Nephron (organoid): ENCODE results near the gene ZNF474.
A peak's percentile ranks its signal among the peaks of the same experiment; 100 is the strongest.

Experiments used
- H3K27ac Mint-ChIP-seq, 3 experiments: 2 replicates each; pipeline ENCODE4 v1.8.0; 2020; ENCODE audit warnings: mixed read lengths in 3 of 3, mild to moderate bottlenecking in 2 of 3, moderate library complexity in 1 of 3
- H3K27me3 Mint-ChIP-seq: 2 replicates; pipeline ENCODE4 v1.8.0; 2021; ENCODE audit warnings: low read depth, mild to moderate bottlenecking, moderate library complexity, mixed read lengths
- H3K36me3 Mint-ChIP-seq: 2 replicates; pipeline ENCODE4 v1.8.0; 2020; ENCODE audit warnings: low read depth, mixed read lengths
- H3K4me1 Mint-ChIP-seq: 2 replicates; pipeline ENCODE4 v1.8.0; 2020; ENCODE audit warnings: mixed read lengths
- H3K4me3 Mint-ChIP-seq, 3 experiments: 2 replicates each; pipeline ENCODE4 v1.8.0; 2020; ENCODE audit warnings: mild to moderate bottlenecking in 3 of 3, mixed read lengths in 3 of 3, moderate library complexity in 2 of 3
- H3K9me3 Mint-ChIP-seq: 2 replicates; pipeline ENCODE4 v1.8.0; 2020; ENCODE audit warnings: mixed read lengths
- TF ChIP-seq, protein P1 (sequence below), 3 experiments: fragments of 200-600 bp; sonication (generic); IDR thresholded peaks; one replicate each; pipeline ENCODE4 v1.5.0; 2021; ENCODE audit warnings: antibody characterized with exemption in 3 of 3; ENCODE audit not compliant: unreplicated experiment in 3 of 3

The ZNF474 gene

DNA sequence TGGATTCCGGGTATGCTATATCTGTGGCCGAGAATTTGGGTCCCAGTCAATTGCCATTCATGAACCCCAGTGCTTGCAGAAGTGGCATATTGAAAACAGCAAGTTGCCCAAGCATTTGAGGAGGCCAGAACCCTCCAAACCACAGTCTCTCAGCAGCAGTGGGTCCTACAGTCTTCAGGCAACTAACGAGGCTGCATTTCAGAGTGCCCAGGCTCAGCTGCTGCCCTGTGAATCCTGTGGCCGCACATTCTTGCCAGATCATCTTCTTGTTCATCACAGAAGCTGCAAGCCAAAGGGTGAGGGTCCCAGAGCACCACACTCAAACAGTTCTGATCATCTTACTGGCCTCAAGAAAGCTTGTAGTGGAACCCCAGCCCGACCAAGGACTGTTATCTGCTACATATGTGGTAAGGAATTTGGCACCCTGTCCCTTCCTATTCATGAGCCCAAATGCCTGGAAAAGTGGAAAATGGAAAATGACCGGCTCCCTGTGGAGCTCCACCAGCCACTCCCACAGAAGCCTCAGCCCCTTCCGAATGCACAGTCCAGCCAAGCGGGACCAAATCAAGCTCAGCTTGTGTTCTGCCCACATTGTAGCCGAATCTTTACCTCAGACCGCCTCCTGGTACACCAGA is 23.0 kb downstream of the ZNF474 start:
- Mint-ChIP-seq H3K4me3 (no peak overlapping the region), H3K9me3 (no peaks in the 10 kb centered on the region), H3K36me3 (no peaks in the 10 kb centered on the region), H3K4me1 (peaks cover 37% of the 10 kb centered on the region), H3K27ac (peak overlapping the region in 1 of 3 experiments; percentile 79), H3K27me3 (no peaks in the 10 kb centered on the region)
- TF ChIP-seq, protein P1, sequence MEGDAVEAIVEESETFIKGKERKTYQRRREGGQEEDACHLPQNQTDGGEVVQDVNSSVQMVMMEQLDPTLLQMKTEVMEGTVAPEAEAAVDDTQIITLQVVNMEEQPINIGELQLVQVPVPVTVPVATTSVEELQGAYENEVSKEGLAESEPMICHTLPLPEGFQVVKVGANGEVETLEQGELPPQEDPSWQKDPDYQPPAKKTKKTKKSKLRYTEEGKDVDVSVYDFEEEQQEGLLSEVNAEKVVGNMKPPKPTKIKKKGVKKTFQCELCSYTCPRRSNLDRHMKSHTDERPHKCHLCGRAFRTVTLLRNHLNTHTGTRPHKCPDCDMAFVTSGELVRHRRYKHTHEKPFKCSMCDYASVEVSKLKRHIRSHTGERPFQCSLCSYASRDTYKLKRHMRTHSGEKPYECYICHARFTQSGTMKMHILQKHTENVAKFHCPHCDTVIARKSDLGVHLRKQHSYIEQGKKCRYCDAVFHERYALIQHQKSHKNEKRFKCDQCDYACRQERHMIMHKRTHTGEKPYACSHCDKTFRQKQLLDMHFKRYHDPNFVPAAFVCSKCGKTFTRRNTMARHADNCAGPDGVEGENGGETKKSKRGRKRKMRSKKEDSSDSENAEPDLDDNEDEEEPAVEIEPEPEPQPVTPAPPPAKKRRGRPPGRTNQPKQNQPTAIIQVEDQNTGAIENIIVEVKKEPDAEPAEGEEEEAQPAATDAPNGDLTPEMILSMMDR (IDR thresholded peaks at IDR 0.05; ENCODE audit: unreplicated experiment in 3 of 3) = no peak

DNA sequence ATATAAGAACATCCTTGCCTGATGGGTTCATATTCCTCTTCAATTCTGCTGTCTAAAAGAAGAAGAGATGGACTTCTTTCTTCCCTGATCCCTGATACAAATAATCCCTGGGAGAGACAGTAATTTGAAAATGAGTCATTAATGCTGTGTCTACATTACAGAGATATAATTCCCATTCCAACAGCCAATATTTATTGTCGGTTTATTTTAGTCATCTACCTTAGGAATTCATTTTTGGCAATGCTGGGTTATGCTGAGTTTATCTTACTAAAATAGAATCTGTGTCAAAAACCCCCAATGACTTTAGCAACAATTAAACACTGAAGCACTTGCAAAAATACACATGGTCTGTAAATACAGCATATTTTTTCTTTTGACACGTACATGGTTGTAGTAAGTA is 23.9 kb downstream of the ZNF474 start:
- no peaks in the 10 kb centered on the region for H3K9me3 Mint-ChIP-seq
- peak overlapping the region in 2 of 3 experiments; percentile 35 to 79 for H3K27ac Mint-ChIP-seq
- H3K36me3 Mint-ChIP-seq = no peaks in the 10 kb centered on the region
- H3K4me3 Mint-ChIP-seq = no peak overlapping the region
- H3K4me1 Mint-ChIP-seq = peaks cover 33% of the 10 kb centered on the region
- TF ChIP-seq, protein P1 (IDR thresholded peaks at IDR 0.05; ENCODE audit: unreplicated experiment in 3 of 3) = no peak
- no peaks in the 10 kb centered on the region for H3K27me3 Mint-ChIP-seq

DNA sequence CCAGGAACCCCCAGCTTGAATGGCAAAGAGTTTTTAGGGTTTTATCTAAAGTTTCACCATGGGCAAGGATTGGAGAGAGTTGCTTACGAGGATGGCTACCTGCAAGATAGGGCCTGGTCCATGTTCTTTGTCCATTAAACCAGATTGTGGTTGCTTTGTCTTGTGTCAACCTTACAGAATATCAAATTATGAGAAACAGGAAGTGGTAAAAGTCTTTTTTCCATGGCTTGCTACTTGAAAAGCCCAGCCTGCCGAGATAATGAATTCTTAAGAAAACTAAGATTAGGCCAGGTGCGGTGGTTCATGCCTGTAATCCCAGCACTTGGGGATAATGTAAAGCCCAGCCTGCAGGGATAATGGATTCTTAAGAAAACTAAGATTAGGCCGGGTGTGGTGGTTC is 24.4 kb downstream of the ZNF474 start:
- Mint-ChIP-seq H3K4me1 (peaks cover 32% of the 10 kb centered on the region), H3K9me3 (no peaks in the 10 kb centered on the region), H3K36me3 (no peaks in the 10 kb centered on the region), H3K4me3 (no peak overlapping the region), H3K27me3 (no peaks in the 10 kb centered on the region), H3K27ac (peak overlapping the region in 1 of 3 experiments; percentile 79)
- TF ChIP-seq, protein P1 (IDR thresholded peaks at IDR 0.05; ENCODE audit: unreplicated experiment in 3 of 3) = no peak

DNA sequence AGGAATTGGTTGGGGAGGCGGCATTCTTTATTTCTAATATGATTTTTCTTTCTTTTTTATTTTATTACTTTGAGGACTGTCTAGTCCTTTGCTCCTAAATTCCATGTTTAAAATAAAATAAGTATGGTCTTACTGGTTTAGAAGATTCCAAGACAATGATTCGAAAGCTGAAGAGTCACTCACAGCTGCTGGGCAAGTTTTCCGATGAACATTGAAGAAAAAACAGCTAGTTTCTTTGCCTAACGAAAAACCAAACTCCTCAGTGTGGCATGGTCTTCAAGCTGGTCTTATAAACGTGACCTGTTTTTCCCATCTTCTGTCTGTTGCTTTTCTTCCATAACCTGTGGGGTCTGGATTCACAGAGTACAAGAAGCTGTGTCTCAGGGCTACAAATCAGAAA is 25.1 kb downstream of the ZNF474 start:
- H3K27ac Mint-ChIP-seq = peak overlapping the region in 1 of 3 experiments; percentile 38
- H3K4me3 Mint-ChIP-seq = no peak overlapping the region
- TF ChIP-seq, protein P1 (IDR thresholded peaks at IDR 0.05; ENCODE audit: unreplicated experiment in 3 of 3) = no peak
- H3K9me3 Mint-ChIP-seq = no peaks in the 10 kb centered on the region
- H3K36me3 Mint-ChIP-seq = no peaks in the 10 kb centered on the region
- H3K27me3 Mint-ChIP-seq = no peaks in the 10 kb centered on the region
- H3K4me1 Mint-ChIP-seq = peaks cover 26% of the 10 kb centered on the region

DNA sequence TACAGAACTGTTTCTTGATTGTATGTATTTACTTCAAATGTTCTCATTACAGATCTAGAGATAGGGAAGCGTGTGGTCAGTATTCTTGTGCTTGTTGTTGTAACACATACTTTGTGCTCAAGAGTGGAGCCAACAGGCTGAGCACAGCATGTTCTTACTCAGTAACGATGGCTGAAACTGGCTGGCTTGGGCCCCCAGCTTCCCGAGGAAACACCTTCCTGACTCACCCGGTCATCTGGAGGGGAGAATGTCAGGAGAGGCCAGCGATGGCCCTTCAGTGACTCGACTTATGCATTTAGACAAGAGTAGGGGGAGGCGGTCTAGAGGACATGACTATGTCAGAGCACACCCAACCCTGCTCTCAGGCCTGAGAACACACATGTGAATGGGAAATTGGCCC is 25.6 kb downstream of the ZNF474 start:
- Mint-ChIP-seq H3K4me3 (no peak overlapping the region), H3K27ac (peak overlapping the region in 1 of 3 experiments; percentile 38), H3K27me3 (no peaks in the 10 kb centered on the region), H3K36me3 (no peaks in the 10 kb centered on the region), H3K9me3 (no peaks in the 10 kb centered on the region), H3K4me1 (peaks cover 22% of the 10 kb centered on the region)
- TF ChIP-seq, protein P1 (IDR thresholded peaks at IDR 0.05; ENCODE audit: unreplicated experiment in 3 of 3) = no peak

DNA sequence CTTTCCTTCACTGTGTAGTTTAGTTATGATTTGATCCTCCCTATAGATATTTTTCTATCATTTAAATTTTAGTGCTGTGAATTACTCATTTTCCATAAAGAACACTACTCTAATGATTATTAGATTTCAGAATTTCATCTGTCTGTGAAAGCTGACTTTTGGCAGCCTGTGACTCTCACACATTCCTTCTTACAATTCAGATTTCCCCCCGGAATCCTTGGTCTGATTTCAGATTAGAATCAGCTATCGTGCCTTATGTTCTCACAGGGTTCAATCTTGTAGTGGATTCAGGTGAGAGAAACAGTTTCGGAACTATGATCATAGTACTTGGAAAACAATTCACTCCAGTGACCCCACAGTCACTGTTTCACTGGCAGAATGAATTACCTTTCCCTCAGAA is 26.2 kb downstream of the ZNF474 start:
- H3K27ac Mint-ChIP-seq = peak overlapping the region in 1 of 3 experiments; percentile 33

More for the DNA sequence above, 26.2 kb downstream of the ZNF474 start:
- H3K9me3 Mint-ChIP-seq = no peaks in the 10 kb centered on the region
- H3K27me3 Mint-ChIP-seq = no peaks in the 10 kb centered on the region
- TF ChIP-seq, protein P1 (IDR thresholded peaks at IDR 0.05; ENCODE audit: unreplicated experiment in 3 of 3) = no peak
- no peaks in the 10 kb centered on the region for H3K36me3 Mint-ChIP-seq
- no peak overlapping the region for H3K4me3 Mint-ChIP-seq
- peaks cover 18% of the 10 kb centered on the region for H3K4me1 Mint-ChIP-seq
